Neutrophil (primary cell): ENCODE measurements around the gene RAP1GAP2.

Experiments
- H3K27ac ChIP-seq: fragments of 200-600 bp; sonication (generic); 2 replicates; pipeline ENCODE4 v1.5.1; 2016; ENCODE audit warnings: mild to moderate bottlenecking, moderate library complexity
- H3K27me3 ChIP-seq: fragments of 200-600 bp; sonication (generic); 2 replicates; pipeline ENCODE4 v1.6.0; 2016; ENCODE audit warnings: mild to moderate bottlenecking
- H3K36me3 ChIP-seq: fragments of 200-600 bp; sonication (generic); 2 replicates; pipeline ENCODE4 v1.5.1; 2017
- H3K4me1 ChIP-seq, 2 experiments: fragments of 200-600 bp in 1 of 2; sonication (generic) in 1 of 2; 1 replicate in 1 of 2; 2 replicates in 1 of 2; pipeline versions ENCODE4 v1.5.1 to v1.6.1; 2013 to 2016; ENCODE audit warnings: low read depth in 1 of 2, low read length in 1 of 2, mild to moderate bottlenecking in 1 of 2, moderate library complexity in 1 of 2; ENCODE audit not compliant: control insufficient read depth in 1 of 2, insufficient read depth in 1 of 2
- H3K4me3 ChIP-seq, 2 experiments: fragments of 200-600 bp in 1 of 2; sonication (generic) in 1 of 2; 1 replicate in 1 of 2; 2 replicates in 1 of 2; pipeline ENCODE4 v1.5.1; 2013 to 2016; ENCODE audit warnings: low read depth in 1 of 2, low read length in 1 of 2, mild to moderate bottlenecking in 1 of 2, moderate library complexity in 1 of 2
- H3K9me3 ChIP-seq: fragments of 200-600 bp; sonication (generic); 2 replicates; pipeline ENCODE4 v1.5.1; 2016
- TF ChIP-seq, protein P1 (sequence below): fragments of 200-600 bp; sonication (generic); IDR thresholded peaks from 2 replicates; pipeline ENCODE4 v1.5.1; 2016; ENCODE audit warnings: antibody characterized with exemption

RAP1GAP2 gene

DNA sequence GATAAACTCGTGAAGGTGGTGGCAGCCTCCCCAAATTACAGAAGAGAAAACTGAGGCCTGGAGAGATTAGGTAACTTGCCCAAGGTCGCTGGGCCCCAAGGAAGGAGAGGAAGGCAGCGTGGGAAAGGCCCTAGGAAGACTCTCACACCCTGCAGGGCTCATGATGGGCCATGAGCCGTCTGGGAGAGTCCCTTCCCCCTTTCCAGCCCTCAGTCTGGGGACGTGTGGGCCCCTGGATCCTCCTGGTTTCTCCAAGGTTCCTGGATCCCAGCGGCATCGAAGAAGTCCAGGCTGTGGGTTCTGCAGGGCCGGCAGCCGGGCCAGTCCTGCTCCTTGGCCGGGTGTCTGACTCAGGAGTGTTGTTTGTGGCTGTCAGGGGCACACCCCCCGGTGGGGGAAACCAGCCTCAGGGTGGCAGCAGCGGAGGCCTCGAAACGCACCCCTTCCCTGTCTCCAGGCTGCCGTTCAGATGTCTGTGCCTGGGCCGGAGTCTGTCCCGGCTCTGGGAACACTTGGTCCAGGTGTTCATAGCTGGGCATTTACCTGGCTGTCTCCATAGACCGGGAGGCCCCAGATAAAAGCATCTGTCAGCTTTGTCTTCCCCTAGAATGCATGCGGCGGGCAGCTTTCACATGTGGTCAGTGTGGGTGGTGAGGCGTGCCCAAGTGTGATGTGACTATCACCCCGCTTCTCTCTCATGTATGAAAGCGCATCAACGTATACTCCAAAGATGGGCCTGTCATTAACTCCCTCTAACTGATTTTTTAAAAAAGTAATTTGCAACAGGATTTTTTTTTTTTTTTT lies 3.7 kb upstream of the RAP1GAP2 start:
- peak overlapping the region; percentile 99 for H3K27ac ChIP-seq
- H3K4me1 ChIP-seq, result peaks cover 64 to 77% of the 10 kb centered on the region in 2 experiments
- no peaks in the 10 kb centered on the region for H3K27me3 ChIP-seq
- TF ChIP-seq, protein P1, sequence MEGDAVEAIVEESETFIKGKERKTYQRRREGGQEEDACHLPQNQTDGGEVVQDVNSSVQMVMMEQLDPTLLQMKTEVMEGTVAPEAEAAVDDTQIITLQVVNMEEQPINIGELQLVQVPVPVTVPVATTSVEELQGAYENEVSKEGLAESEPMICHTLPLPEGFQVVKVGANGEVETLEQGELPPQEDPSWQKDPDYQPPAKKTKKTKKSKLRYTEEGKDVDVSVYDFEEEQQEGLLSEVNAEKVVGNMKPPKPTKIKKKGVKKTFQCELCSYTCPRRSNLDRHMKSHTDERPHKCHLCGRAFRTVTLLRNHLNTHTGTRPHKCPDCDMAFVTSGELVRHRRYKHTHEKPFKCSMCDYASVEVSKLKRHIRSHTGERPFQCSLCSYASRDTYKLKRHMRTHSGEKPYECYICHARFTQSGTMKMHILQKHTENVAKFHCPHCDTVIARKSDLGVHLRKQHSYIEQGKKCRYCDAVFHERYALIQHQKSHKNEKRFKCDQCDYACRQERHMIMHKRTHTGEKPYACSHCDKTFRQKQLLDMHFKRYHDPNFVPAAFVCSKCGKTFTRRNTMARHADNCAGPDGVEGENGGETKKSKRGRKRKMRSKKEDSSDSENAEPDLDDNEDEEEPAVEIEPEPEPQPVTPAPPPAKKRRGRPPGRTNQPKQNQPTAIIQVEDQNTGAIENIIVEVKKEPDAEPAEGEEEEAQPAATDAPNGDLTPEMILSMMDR, result no peak
- H3K36me3 ChIP-seq, result no peaks in the 10 kb centered on the region
- H3K9me3 ChIP-seq, result no peaks in the 10 kb centered on the region
- peak overlapping the region; percentile 50 to 67 for H3K4me3 ChIP-seq

- Histone ChIP-seq H3K27me3 (no peaks in the 10 kb centered on the region), H3K4me3 (peak overlapping the region; percentile 85 to 91), H3K27ac (peak overlapping the region; percentile 99), H3K36me3 (no peaks in the 10 kb centered on the region), H3K4me1 (peaks cover 81 to 93% of the 10 kb centered on the region in 2 experiments), H3K9me3 (no peaks in the 10 kb centered on the region)
- TF ChIP-seq, protein P1, result no peak
These were observed 2.0 kb upstream of the RAP1GAP2 start for GRCh38 chr17:2794111-2794803.

DNA sequence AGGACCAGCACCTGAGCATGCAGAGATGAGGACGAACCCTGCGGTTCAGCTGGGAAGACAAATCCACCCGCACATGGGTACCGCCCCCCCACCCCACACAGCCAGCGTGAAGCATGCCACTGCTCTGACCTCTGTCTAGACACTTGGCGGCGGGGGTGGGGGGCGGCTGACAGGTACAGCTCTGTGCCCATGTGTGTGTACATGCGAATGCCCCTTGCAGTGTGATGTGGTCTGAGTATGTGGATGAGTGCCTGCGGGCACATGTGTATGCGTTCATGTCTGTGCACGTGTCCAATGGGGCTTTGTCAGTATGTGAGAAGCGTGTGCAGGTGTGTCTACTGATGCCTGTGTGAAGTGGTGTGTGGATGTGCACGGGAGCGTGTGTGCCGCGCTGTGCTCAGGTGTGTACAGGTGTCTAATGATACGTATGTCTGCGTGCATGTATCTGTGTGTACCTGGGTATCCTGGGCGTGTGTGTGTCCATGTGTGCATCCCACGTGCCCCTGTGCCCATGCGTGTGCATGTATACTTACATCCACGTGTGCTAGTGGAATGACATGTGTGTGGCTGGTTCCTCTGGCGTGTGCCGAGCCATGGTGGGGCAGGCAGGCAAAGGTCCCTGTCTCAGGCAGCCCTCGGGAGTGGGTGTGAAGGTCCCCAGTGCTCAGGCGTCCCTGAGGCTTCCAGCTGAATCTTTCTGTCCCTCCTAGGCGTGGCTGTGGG lies 636 bp upstream of the RAP1GAP2 start:
- TF ChIP-seq, protein P1, result no peak
- H3K27me3 ChIP-seq, result no peaks in the 10 kb centered on the region
- peak overlapping the region; percentile 99 for H3K27ac ChIP-seq
- no peaks in the 10 kb centered on the region for H3K9me3 ChIP-seq
- peaks cover 5% of the 10 kb centered on the region for H3K36me3 ChIP-seq
- H3K4me1 ChIP-seq, result peaks cover 78 to 86% of the 10 kb centered on the region in 2 experiments
- H3K4me3 ChIP-seq, result peak overlapping the region; percentile 85 to 91

- Histone ChIP-seq H3K27me3 (no peaks in the 10 kb centered on the region), H3K27ac (peak overlapping the region; percentile 99), H3K4me3 (peak overlapping the region; percentile 85 to 91), H3K36me3 (peaks cover 19% of the 10 kb centered on the region), H3K9me3 (no peaks in the 10 kb centered on the region), H3K4me1 (peaks cover 63 to 71% of the 10 kb centered on the region in 2 experiments)
- TF ChIP-seq, protein P1, result no peak
These were observed 988 bp downstream of the RAP1GAP2 start for GRCh38 chr17:2797226-2797625.

- peaks cover 61 to 69% of the 10 kb centered on the region in 2 experiments for H3K4me1 ChIP-seq
- TF ChIP-seq, protein P1, result no peak
- no peaks in the 10 kb centered on the region for H3K9me3 ChIP-seq
- peak overlapping the region; percentile 85 to 91 for H3K4me3 ChIP-seq
- H3K27ac ChIP-seq, result peak overlapping the region; percentile 99
- H3K36me3 ChIP-seq, result peaks cover 23% of the 10 kb centered on the region
- no peaks in the 10 kb centered on the region for H3K27me3 ChIP-seq
These were observed 1.4 kb downstream of the RAP1GAP2 start for GRCh38 chr17:2797637-2798036.
